Myocyte (in vitro differentiated cells): Measurements from ENCODE around the gene TACC2. TPM values are rescaled to one million over a fixed set of nuclear protein-coding genes. Genes with fewer than 3 reads are reported as not detected.
"Not testable (repeated sequence)": the region's sequence is repeated elsewhere in the genome, so short reads cannot be mapped to it uniquely, and the experiment has no call there.

Source experiments
- DNase-seq: peaks from one replicate; pipeline ENCODE4 v3.0.0-alpha.2; 2012; ENCODE audit warnings: low read depth
- total RNA-seq: library from RNA; depleted of rRNA; stranded (reverse); fragments of >200 nt; gene quantifications from 2 replicates; pipeline ENCODE4 v1.2.3, GENCODE V29; 2014

Gene TACC2
- total RNA-seq, 1 donor from 2014 or later = 34.1 TPM

DNA sequence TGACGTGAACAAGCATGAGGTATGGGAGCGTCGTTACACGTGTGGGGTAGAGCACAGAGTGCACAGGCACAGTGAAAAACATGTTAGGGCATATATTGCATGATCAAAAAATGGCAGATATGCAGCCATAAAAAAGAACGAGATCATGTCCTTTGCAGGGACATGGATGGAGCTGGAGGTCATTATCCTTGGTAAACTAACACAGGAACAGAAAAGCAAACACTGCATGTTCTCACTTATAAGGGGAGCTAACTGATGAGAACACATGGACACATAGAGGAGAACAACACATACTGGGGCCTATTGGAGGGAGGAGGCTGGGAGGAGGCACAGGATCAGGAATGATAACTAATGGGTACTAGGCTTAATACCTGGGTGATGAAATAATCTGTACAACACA, 66.3 kb downstream of the TACC2 start:
- no peak for DNase-seq

DNA sequence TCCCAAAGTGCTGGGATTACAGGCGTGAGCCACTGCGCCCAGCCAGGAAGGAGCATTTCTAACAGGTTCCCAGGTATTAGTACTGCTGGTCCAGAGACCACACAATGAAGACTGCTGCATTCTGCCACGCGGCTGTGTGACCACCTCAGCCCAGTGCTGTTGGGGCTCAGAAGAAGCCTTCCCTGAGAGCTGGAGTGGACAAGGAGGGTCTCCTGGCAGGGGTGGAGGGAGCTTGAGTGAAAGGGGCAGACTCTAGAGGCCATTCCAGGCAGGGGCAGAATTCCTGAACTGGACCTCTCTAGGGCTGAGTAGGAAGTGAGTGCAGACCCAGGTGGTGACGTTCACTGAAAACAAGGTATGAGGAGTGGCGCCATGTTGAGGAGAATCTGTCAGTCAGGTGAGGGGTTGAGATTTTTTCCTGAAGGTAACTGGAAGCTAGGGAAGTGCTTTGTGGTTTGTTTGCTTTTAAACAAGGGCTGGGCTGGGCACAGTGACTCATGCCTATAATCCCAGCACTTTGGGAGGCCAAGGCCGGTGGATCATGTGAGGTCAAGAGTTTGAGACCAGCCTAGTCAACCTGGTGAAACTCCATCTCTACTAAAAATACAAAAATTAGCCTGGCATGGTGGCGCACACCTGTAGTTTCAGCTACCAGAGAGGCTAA, 67.6 kb downstream of the TACC2 start:
- no peak for DNase-seq

DNA sequence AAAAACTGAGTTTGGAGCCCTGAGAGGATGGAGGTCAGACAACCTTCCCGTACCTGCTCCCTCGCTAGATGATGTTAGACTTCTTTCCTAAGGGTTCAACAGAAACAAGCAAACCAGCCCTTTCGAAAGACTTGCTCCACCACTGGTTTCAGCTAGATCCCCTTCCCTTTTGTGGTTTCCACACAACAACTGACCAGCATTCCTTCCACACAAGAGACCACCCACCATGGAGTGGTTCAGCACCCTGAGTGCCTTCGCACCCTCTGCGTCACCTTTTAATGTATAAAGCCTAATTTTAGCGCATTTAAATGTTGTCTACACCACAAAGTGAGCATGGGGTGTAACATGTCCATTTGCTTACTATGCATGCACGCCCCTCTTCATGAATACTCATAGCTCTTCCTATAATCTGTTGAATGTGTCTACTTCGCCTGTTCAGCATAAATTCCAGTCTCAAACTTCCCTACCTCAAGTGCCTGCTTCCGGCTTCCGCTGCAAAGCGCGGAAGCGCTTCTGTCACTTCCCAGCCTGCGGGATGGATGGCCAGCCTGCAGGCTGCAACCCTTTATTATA, 69.0 kb downstream of the TACC2 start:
- DNase-seq = no peak

DNA sequence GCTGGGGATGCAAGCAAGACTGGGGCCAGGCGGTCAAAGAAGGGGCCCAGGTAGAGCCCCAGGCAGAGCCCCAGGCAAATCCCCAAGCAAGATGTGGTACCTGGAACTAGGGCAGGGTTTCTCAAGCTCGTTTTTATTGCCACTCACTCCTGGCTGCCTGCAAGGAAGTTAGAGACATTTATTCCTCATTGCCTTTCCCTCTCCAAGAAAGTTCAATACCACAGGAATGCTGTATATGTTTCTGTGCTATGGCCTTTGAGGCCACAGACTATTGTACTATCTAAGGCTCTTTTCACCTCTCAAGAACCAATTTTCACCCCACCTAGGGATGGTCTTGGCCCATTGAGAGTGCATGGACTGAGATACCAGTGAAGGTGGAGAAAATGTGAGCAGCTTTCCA, 71.3 kb downstream of the TACC2 start:
- DNase-seq = no peak

GRCh38 chr10:122062831-122063674, 74.1 kb downstream of the TACC2 start:
- peak; percentile 95 for DNase-seq

DNA sequence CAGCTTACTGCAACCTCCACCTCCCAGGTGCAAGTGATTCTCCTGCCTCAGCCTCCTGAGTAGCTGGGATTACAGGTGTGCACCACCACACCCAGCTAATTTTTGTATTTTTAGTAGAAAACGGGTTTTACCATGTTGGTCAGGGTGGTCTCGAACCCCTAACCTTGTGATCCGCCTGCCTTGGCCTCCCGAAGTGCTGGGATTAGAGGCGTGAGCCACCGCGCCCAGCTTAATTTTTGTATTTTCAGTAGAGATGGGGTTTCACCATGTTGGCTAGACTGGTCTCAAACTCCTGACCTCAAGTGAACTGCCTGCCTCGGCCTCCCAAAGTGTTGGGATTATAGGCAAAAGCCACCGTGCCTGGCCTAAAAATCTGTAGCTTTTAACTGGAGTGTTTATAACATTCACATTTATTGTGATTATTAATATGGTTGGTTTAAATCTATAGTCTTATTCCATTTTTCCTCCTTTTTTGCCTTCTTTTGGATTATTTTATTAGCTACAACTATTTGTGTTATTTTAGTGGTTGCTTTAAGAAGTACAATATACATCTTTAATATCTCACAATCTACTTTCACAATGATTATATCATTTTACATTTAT, 77.5 kb downstream of the TACC2 start:
- not testable (repeated sequence) for DNase-seq

DNA sequence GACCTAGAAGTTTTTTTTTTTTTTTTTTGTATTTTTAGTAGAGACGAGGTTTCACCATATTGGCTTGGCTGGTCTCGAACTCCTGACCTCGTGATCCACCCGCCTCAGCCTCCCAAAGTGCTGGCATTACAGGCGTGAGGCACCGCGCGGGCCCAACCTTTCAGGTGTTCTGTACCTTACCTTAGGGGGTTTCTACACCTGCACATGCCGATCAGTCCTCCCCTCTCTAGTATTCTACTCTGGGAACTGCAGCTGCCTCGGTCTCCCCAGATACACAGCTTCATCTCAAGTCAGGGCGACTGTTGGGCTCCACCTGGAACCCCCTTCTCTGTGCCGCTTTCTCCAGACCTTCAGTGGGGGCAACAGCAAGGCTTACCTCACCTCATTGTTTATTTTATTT, 79.9 kb downstream of the TACC2 start:
- DNase-seq = no peak

GRCh38 chr10:122072491-122072890, 83.5 kb downstream of the TACC2 start:
- no peak for DNase-seq

- no peak for DNase-seq
These were observed 84.5 kb downstream of the TACC2 start for GRCh38 chr10:122073508-122073907.

DNA sequence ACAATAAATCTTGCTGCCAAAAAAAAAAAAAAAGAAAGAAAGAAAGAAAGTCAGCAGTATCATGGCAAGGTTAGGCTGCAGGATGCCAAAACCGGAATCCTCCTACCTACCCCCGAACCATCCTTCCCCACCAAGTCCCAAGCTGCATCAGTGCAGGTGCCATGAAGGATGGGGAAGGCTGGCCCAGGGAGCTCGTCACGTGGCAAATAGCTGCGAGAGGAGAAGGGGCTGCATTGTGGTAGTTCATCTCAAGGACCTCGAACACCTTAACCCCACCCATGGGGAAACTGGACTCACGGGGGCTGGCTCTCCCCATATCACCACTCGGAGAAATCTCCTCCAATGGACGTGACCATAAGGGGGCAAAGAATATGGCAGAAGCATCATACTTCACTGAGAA, 86.2 kb downstream of the TACC2 start:
- no peak for DNase-seq

- not testable (repeated sequence) for DNase-seq
These were observed 86.9 kb downstream of the TACC2 start for GRCh38 chr10:122075876-122076275.

DNA sequence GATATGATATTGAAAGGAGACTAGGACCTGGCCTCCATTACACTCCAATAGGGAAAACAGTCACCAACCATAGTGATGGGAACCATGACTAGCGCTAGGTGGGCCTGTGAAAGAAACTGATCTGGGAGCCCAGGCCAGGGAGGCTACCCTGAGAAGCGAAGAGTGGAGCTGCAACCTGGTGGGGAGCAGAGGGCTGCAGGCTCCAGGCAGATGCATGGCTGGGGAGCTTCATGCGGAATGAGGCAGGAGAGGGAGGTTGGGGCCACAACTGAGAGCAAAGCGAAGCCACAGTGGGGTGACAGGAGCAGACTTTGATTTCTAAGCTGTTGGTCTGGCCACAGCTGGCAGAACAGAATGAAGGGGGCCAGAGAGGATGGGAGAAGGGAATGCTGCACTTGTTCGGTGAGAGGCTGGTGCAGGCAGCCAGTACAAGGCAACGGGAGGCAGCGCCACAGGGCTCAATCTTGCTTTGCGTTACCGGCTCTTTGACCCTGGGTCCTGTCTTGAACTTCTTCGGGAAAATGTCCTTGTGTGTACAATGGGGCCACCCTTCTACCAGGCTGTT, 88.4 kb downstream of the TACC2 start:
- no peak for DNase-seq

DNA sequence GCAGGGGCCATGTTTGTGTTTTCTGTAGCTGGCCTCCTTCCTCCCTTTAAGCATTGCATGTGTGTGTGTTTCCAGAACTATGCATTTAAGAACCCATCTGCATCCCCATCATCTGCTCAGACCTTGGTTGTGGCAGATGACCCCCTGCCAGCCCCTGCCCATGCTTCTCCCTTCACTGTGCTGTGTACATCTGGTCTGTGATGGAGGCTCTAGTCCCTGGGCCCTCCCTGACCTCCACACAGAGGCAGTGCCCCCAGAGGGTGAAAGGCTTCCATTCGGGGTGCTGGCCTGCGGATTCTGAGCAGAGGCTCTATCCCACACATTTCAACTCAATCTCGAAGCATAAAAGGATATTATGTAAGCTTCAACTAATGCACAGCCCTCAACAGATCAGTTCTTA, 89.4 kb downstream of the TACC2 start:
- DNase-seq = no peak

GRCh38 chr10:122078965-122079795, 90.2 kb downstream of the TACC2 start:
- DNase-seq = no peak

DNA sequence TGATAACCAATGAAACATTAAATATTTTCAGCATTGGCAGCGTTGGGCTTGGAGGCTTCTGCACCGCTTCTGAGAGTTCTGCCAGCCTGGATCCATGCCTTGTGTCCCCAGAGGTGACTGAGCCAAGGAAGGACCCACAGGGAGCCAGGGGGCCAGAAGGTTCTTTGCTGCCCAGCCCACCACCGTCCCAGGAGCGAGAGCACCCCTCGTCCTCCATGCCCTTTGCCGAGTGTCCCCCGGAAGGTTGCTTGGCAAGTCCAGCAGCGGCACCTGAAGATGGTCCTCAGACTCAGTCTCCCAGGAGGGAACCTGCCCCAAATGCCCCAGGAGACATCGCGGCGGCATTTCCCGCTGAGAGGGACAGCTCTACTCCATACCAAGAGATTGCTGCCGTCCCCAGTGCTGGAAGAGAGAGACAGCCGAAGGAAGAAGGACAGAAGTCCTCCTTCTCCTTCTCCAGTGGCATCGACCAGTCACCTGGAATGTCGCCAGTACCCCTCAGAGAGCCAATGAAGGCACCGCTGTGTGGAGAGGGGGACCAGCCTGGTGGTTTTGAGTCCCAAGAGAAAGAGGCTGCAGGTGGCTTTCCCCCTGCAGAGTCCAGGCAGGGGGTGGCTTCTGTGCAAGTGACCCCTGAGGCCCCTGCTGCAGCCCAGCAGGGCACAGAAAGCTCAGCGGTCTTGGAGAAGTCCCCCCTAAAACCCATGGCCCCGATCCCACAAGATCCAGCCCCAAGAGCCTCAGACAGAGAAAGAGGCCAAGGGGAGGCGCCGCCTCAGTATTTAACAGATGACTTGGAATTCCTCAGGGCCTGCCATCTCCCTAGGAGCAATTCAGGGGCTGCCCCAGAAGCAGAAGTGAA, 93.9 kb downstream of the TACC2 start:
- no peak for DNase-seq

GRCh38 chr10:122083478-122084025, 94.6 kb downstream of the TACC2 start:
- DNase-seq = no peak

- DNase-seq = no peak
These were observed 95.5 kb downstream of the TACC2 start for GRCh38 chr10:122084286-122085041.

DNA sequence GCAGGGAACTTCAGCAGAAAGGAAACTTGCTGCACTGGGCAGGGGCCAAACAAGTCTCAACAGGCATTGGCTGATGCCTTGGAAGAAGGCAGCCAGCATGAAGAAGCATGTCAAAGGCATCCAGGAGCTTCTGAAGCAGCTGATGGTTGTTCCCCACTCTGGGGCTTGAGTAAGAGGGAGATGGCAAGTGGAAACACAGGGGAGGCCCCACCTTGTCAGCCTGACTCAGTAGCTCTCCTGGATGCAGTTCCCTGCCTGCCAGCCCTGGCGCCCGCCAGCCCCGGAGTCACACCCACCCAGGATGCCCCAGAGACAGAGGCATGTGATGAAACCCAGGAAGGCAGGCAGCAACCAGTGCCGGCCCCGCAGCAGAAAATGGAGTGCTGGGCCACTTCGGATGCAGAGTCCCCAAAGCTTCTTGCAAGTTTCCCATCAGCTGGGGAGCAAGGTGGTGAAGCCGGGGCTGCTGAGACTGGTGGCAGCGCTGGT, 96.5 kb downstream of the TACC2 start:
- DNase-seq = no peak
